PC-3 (cell line): ENCODE results near the gene FAM168A.

Source experiments
- CTCF ChIP-seq: fragments of 300-600 bp; sonication (generic); conservative IDR thresholded peaks from 2 replicates; pipeline ENCODE4 v1.5.1; 2017; ENCODE audit warnings: antibody characterized with exemption, low read depth, mild to moderate bottlenecking, low read length
- EZH2 ChIP-seq: fragments of 300-600 bp; sonication (generic); IDR thresholded peaks from one replicate; pipeline ENCODE4 v1.6.1; 2017; ENCODE audit warnings: antibody characterized with exemption, mild to moderate bottlenecking, low read length; ENCODE audit not compliant: unreplicated experiment
- EZH2phosphoT487 ChIP-seq: fragments of 300-600 bp; sonication (generic); IDR thresholded peaks from 2 replicates; pipeline ENCODE4 v1.6.1; 2018; ENCODE audit warnings: mild to moderate bottlenecking, antibody characterized with exemption, low read length, borderline replicate concordance

- peak; percentile 98 for TF ChIP-seq CTCF
- TF ChIP-seq EZH2 = no peak
- TF ChIP-seq EZH2phosphoT487 = no peak
These were observed 119.1 kb downstream of the FAM168A start for GRCh38 chr11:73478737-73479347.
